Ishikawa (cell line): ENCODE measurements around the gene SRGAP1.

Experiments
- CREB1 ChIP-seq: IDR thresholded peaks from 2 replicates; pipeline ENCODE4 v1.6.1; 2012; ENCODE audit warnings: low read depth
- EP300 ChIP-seq: IDR thresholded peaks from 2 replicates; pipeline ENCODE4 v1.6.1; 2012; ENCODE audit warnings: borderline replicate concordance
- NFIC ChIP-seq: IDR thresholded peaks from 2 replicates; pipeline ENCODE4 v1.6.1; 2012
- RAD21 ChIP-seq: IDR thresholded peaks from 2 replicates; pipeline ENCODE4 v1.6.1; 2012; ENCODE audit warnings: low read depth
- TAF1 ChIP-seq: IDR thresholded peaks from 2 replicates; pipeline ENCODE4 v1.6.1; 2012; ENCODE audit warnings: low read depth, mild to moderate bottlenecking
- ZBTB7A ChIP-seq: IDR thresholded peaks from 2 replicates; pipeline ENCODE4 v1.6.1; 2012; ENCODE audit warnings: low read depth

DNA sequence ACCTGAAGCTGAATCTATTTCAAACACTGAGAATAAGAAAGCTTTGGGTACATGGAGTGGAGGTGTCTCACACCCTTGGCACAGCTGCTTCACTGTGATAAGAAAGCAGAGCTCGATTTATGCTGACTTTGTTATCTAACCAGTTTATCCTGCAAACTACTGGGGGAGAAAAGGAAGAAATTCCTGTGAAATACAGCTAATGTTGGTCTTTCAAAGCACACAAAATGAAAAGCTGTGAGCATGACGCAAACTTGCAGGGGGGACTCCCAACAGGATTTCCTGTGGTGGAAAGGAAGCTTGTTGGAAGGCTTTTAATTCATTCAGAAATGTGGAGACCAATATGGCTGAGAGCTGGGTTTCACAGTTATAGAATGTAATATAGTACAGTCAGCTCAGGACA lies 53.4 kb downstream of the SRGAP1 start:
- no peak for TF ChIP-seq ZBTB7A
- no peak for TF ChIP-seq RAD21
- TF ChIP-seq TAF1: no peak
- TF ChIP-seq NFIC: no peak
- TF ChIP-seq CREB1: no peak
- TF ChIP-seq EP300: no peak
